Testis (tissue), 2 donors: Measurements from ENCODE around the gene RAB7A.

Source experiments
- POLR2A ChIP-seq: fragments of 450-650 bp; IDR thresholded peaks from one replicate; pipeline ENCODE4 v1.6.1; 2017; ENCODE audit warnings: antibody characterized with exemption, mild to moderate bottlenecking, moderate library complexity
- TF ChIP-seq, protein P1 (sequence below), 3 experiments: fragments of 450-650 bp in 2 of 3; fragments of 200-600 bp in 1 of 3; sonication (generic) in 1 of 3; IDR thresholded peaks; one replicate each; pipeline ENCODE4 v1.5.1; 2016 to 2019; ENCODE audit warnings: antibody characterized with exemption in 3 of 3, mild to moderate bottlenecking in 2 of 3, moderate library complexity in 1 of 3

DNA sequence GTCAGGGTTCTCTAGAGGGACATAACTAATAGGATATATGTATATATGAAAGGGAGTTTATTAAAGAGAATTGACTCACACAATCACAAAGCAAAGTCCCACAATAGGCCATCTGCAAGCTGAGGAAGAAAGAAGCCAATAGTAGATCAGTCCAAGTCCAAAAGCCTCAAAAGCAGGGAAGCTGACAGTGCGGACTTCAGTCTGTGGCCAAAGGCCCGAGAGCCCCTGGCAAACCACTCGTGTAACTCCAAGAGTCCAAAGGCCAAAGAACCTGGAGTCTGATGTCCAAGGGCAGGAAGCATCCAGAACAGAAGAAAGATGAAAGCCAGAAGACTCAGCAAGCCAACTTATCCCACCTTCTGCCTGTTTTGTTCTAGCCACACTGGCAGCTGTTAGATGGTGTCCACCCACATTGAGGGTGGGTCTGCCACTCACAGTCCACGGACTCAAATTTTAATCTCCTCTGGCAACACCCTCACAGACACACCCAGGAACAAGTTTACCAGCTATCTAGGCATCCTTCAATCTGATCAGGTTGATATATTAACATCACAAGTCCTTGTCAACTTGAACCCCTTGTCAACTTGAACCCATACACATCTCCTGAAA lies 99.2 kb downstream of the RAB7A start:
- TF ChIP-seq, protein P1, sequence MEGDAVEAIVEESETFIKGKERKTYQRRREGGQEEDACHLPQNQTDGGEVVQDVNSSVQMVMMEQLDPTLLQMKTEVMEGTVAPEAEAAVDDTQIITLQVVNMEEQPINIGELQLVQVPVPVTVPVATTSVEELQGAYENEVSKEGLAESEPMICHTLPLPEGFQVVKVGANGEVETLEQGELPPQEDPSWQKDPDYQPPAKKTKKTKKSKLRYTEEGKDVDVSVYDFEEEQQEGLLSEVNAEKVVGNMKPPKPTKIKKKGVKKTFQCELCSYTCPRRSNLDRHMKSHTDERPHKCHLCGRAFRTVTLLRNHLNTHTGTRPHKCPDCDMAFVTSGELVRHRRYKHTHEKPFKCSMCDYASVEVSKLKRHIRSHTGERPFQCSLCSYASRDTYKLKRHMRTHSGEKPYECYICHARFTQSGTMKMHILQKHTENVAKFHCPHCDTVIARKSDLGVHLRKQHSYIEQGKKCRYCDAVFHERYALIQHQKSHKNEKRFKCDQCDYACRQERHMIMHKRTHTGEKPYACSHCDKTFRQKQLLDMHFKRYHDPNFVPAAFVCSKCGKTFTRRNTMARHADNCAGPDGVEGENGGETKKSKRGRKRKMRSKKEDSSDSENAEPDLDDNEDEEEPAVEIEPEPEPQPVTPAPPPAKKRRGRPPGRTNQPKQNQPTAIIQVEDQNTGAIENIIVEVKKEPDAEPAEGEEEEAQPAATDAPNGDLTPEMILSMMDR (IDR thresholded peaks at IDR 0.05): no peak
- no peak for TF ChIP-seq POLR2A
